HG03066 (cell line): ENCODE measurements around the gene RAC3.

ENCODE experiments used
- ATAC-seq: cut with Tn5 transposase; IDR thresholded peaks from one replicate; pipeline ENCODE4 v1.9.1; 2021; ENCODE audit warnings: low read depth; ENCODE audit not compliant: unreplicated experiment

Gene RAC3

GRCh38 chr17:82022310-82022980 lies 9.0 kb upstream of the RAC3 start, which contains the start of gene CENPX:
Gene CENPX (minus strand): TSS chr17:82022878. CDS start chr17:82022861, 17 bp downstream.
- no peak for ATAC-seq

- peak; percentile 85 for ATAC-seq
These were observed 8.5 kb upstream of the RAC3 start, which contains the start of gene LRRC45 for GRCh38 chr17:82022981-82023446. Gene LRRC45 (plus strand): TSS chr17:82023305. CDS start chr17:82023644, 339 bp downstream.

- no peak for ATAC-seq
These were observed 7.8 kb upstream of the RAC3 start for GRCh38 chr17:82023447-82024241.

- no peak for ATAC-seq
These were observed 6.6 kb upstream of the RAC3 start for GRCh38 chr17:82024859-82025258.

GRCh38 chr17:82025401-82026107 lies 5.9 kb upstream of the RAC3 start:
- ATAC-seq = no peak

GRCh38 chr17:82028246-82028645 lies 3.2 kb upstream of the RAC3 start:
- no peak for ATAC-seq

- no peak for ATAC-seq
These were observed 2.5 kb upstream of the RAC3 start for GRCh38 chr17:82028966-82029365.

- no peak for ATAC-seq
These were observed 2.1 kb upstream of the RAC3 start for GRCh38 chr17:82029391-82029790.

- no peak for ATAC-seq
These were observed 1.4 kb upstream of the RAC3 start for GRCh38 chr17:82029990-82030469.

GRCh38 chr17:82030470-82031302 lies 792 bp upstream of the RAC3 start:
- no peak for ATAC-seq

GRCh38 chr17:82031885-82032627 lies 578 bp downstream of the RAC3 start:
- no peak for ATAC-seq

GRCh38 chr17:82033359-82034085 lies 2.0 kb downstream of the RAC3 start:
- ATAC-seq = no peak

- no peak for ATAC-seq
These were observed 3.0 kb downstream of the RAC3 start for GRCh38 chr17:82034371-82035011.

GRCh38 chr17:82035488-82035887 lies 4.0 kb downstream of the RAC3 start:
- no peak for ATAC-seq

GRCh38 chr17:82035956-82036633 lies 4.6 kb downstream of the RAC3 start:
- no peak for ATAC-seq

- no peak for ATAC-seq
These were observed 5.2 kb downstream of the RAC3 start for GRCh38 chr17:82036634-82037091.

- ATAC-seq = peak; percentile 85
These were observed 5.8 kb downstream of the RAC3 start, which contains the start of gene DCXR for GRCh38 chr17:82037092-82037888. Gene DCXR (minus strand): TSS chr17:82037697. CDS start chr17:82037682, 15 bp downstream.
